Measurements from ENCODE around the gene SNX11. TPM values are rescaled to one million over a fixed set of nuclear protein-coding genes. Genes with fewer than 3 reads are reported as not detected.

SNX11 gene
- total and polyA plus RNA-seq, 9 of the 15 experiments (the other 6 are each of a cell fraction or from before 2014, with no cell fraction given): 12.4 to 24.0 (median 16.8) TPM

DNA sequence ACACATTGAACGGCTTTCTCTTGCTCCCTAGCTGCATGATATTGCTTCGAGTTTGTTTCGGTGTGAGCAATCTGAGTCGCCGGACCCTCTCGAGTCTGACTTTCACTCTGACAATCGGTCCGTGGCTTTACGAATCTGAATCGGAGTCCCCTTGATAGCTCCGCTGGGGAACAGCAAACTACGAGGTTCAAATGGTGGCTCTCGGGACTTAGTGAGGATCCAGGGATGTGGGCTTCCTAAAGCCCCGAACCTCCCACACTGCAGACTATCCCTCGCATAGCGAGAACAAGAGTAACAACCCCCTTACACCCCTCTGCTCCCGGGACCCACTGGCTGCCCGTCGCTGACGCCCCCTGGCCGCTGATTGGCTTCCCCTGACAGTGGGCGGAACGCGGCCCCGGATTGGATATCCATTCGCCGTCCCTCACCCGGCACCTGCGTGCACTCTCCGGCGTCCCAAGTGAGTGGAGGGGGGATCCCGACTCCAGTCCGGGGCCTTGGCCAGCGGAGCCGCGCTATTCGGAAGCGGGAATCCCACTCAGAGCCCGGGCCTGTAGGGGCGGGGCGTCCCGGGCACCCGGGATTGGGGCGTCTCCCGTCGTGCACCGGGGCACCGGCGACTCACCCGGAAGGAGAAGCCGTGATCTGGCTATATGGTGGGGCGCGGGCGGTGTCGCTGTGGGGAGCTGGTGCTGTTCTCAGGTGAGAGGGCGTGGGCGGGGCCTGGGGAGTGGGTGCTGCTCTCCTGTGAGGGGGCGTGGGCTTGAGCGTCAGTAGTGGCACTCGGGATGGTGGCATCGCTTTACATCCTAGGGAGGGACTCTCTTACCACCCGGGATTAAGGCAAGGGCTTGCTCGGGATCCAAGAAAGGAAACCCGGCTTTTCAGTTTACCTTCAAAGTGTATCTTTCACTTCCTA is at the start of gene SNX11 (continued):
- TF ChIP-seq MTA3 (IDR thresholded peaks at IDR 0.05; ENCODE audit: borderline replicate concordance) (peak; percentile 85; the same call in 1 of the 2 replicates), ZSCAN29 (IDR thresholded peaks at IDR 0.05) (no peak), RBM39 (optimal IDR thresholded peaks at IDR 0.05; ENCODE audit: low read depth, low read length) (no peak), CHD2 (IDR thresholded peaks at IDR 0.05; ENCODE audit: low read depth, low read length) (peak; percentile 67), DMBX1 (CRISPR knock-in tag; IDR thresholded peaks at IDR 0.05; ENCODE audit: borderline replicate concordance) (no peak), EP300 (IDR thresholded peaks at IDR 0.05; ENCODE audit: low read length) (no peak; the same call in 1 of the 2 replicates), CBFA2T2 (conservative IDR thresholded peaks at IDR 0.05) (no peak), ZSCAN32 (CRISPR knock-in tag; IDR thresholded peaks at IDR 0.05) (no peak), SMAD2 (IDR thresholded peaks at IDR 0.05; ENCODE audit: low read depth, low read length) (0 out of 2 replicates have a peak, but pooled peaks have one; percentile 30), CREB1 (IDR thresholded peaks at IDR 0.05) (peak; percentile 25; the same call in 1 of the 2 replicates), CREB1 (CRISPR knock-in tag; IDR thresholded peaks at IDR 0.05) (peak; percentile 69; the same call in 1 of the 2 replicates), DIDO1 (tag; IDR thresholded peaks at IDR 0.05; ENCODE audit: low read depth) (peak; percentile 86), CREM (IDR thresholded peaks at IDR 0.05; ENCODE audit: low read depth) (peak; percentile 47), NR2C1 (IDR thresholded peaks at IDR 0.05) (peak; percentile 98), NR2C1 (tag; IDR thresholded peaks at IDR 0.05) (peak; percentile 98), SPI1 (IDR thresholded peaks at IDR 0.05; ENCODE audit: borderline replicate concordance, low read depth, low read length) (no peak), NONO (IDR thresholded peaks at IDR 0.05; ENCODE audit: low read depth in 2 of 2, low read length in 1 of 2) (0 out of 4 replicates have a peak, but pooled peaks of 1 of the 2 experiments have one; percentile 32), TAF1 (IDR thresholded peaks at IDR 0.05; ENCODE audit: control insufficient read depth, extremely low read depth, insufficient read depth, low read length, severe bottlenecking) (peak; percentile 55), FOS (IDR thresholded peaks at IDR 0.05; ENCODE audit: extremely low read depth, insufficient read length) (peak; percentile 57), PPARD (CRISPR knock-in tag; IDR thresholded peaks at IDR 0.05) (no peak), RFX7 (CRISPR knock-in tag; IDR thresholded peaks at IDR 0.05) (no peak), EWSR1 (IDR thresholded peaks at IDR 0.05; ENCODE audit: borderline replicate concordance, low read depth, partially characterized antibody) (no peak), SIN3A (IDR thresholded peaks at IDR 0.05; ENCODE audit: borderline replicate concordance in 2 of 2, control insufficient read depth in 1 of 2, low read depth in 2 of 2, low read length in 2 of 2) (peak in 1 of 2 experiments; percentile 87; a peak in 2 of 4 replicates), ZNF778 (CRISPR knock-in tag; IDR thresholded peaks at IDR 0.05) (no peak), PML (IDR thresholded peaks at IDR 0.05; ENCODE audit: low read length) (peak; percentile 59; the same call in 1 of the 2 replicates), ZNF324 (CRISPR knock-in tag; IDR thresholded peaks at IDR 0.05) (no peak)
- TF ChIP-seq, protein P1, sequence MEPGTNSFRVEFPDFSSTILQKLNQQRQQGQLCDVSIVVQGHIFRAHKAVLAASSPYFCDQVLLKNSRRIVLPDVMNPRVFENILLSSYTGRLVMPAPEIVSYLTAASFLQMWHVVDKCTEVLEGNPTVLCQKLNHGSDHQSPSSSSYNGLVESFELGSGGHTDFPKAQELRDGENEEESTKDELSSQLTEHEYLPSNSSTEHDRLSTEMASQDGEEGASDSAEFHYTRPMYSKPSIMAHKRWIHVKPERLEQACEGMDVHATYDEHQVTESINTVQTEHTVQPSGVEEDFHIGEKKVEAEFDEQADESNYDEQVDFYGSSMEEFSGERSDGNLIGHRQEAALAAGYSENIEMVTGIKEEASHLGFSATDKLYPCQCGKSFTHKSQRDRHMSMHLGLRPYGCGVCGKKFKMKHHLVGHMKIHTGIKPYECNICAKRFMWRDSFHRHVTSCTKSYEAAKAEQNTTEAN (CRISPR knock-in tag; IDR thresholded peaks at IDR 0.05): no peak
- TF ChIP-seq, protein P2, sequence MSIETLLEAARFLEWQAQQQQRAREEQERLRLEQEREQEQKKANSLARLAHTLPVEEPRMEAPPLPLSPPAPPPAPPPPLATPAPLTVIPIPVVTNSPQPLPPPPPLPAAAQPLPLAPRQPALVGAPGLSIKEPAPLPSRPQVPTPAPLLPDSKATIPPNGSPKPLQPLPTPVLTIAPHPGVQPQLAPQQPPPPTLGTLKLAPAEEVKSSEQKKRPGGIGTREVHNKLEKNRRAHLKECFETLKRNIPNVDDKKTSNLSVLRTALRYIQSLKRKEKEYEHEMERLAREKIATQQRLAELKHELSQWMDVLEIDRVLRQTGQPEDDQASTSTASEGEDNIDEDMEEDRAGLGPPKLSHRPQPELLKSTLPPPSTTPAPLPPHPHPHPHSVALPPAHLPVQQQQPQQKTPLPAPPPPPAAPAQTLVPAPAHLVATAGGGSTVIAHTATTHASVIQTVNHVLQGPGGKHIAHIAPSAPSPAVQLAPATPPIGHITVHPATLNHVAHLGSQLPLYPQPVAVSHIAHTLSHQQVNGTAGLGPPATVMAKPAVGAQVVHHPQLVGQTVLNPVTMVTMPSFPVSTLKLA (conservative IDR thresholded peaks at IDR 0.05): peak; percentile 73 to 92

Data from K562 (cell line).